Astrocyte (in vitro differentiated cells and primary cell): Measurements from ENCODE around the gene P2RY8. TPM values are rescaled to one million over a fixed set of nuclear protein-coding genes. Genes with fewer than 3 reads are reported as not detected.

Experiments used
- DNase-seq: peaks from one replicate; pipeline ENCODE4 v3.0.0-alpha.2; 2010; ENCODE audit warnings: low read depth
- FAIRE-seq: peaks from 2 replicates; lab custom pipeline; 2011; peaks lifted over from hg19 to GRCh38; lab: Jason Lieb, UNC
- H2AFZ ChIP-seq: 2 replicates; pipeline ENCODE4 v1.6.0; 2012; ENCODE audit warnings: low read depth, low read length, inconsistent platforms
- H3K27ac ChIP-seq: 2 replicates; pipeline ENCODE4 v1.5.1; 2011; ENCODE audit warnings: low read depth, low read length, inconsistent platforms
- H3K27me3 ChIP-seq: 2 replicates; pipeline ENCODE4 v1.6.0; 2011; ENCODE audit warnings: low read length, inconsistent platforms; ENCODE audit not compliant: insufficient read depth
- H3K36me3 ChIP-seq: 2 replicates; pipeline ENCODE4 v1.5.1; 2011; ENCODE audit warnings: low read length, inconsistent platforms; ENCODE audit not compliant: insufficient read depth
- H3K4me1 ChIP-seq: 2 replicates; pipeline ENCODE4 v1.5.1; 2011; ENCODE audit warnings: low read length, inconsistent platforms; ENCODE audit not compliant: insufficient read depth
- H3K4me2 ChIP-seq: 2 replicates; pipeline ENCODE4 v1.6.0; 2012; ENCODE audit warnings: low read length, inconsistent platforms
- H3K4me3 ChIP-seq: 2 replicates; pipeline ENCODE4 v1.5.1; 2011; ENCODE audit warnings: low read depth, mild to moderate bottlenecking, low read length, inconsistent platforms; ENCODE audit not compliant: insufficient read depth
- H3K79me2 ChIP-seq: 2 replicates; pipeline ENCODE4 v1.6.0; 2012; ENCODE audit warnings: mild to moderate bottlenecking, low read length, inconsistent platforms; ENCODE audit not compliant: insufficient read depth
- H3K9ac ChIP-seq: 2 replicates; pipeline ENCODE4 v1.6.0; 2012; ENCODE audit warnings: mild to moderate bottlenecking, low read length, inconsistent platforms
- H3K9me3 ChIP-seq: 2 replicates; pipeline ENCODE4 v1.5.1; 2012; ENCODE audit warnings: low read depth, mild to moderate bottlenecking, low read length, inconsistent platforms; ENCODE audit not compliant: insufficient read depth
- H4K20me1 ChIP-seq: 2 replicates; pipeline ENCODE4 v1.6.0; 2012; ENCODE audit warnings: low read length, inconsistent platforms; ENCODE audit not compliant: insufficient read depth
- H3K27ac Mint-ChIP-seq: one replicate; pipeline ENCODE4 v1.8.0; 2021; ENCODE audit warnings: mild to moderate bottlenecking, mixed read lengths; ENCODE audit not compliant: unreplicated experiment
- H3K27me3 Mint-ChIP-seq: one replicate; pipeline ENCODE4 v1.8.0; 2021; ENCODE audit warnings: low read depth, mixed read lengths; ENCODE audit not compliant: unreplicated experiment
- H3K36me3 Mint-ChIP-seq: one replicate; pipeline ENCODE4 v1.8.0; 2021; ENCODE audit warnings: low read depth, mixed read lengths; ENCODE audit not compliant: unreplicated experiment
- H3K4me1 Mint-ChIP-seq: one replicate; pipeline ENCODE4 v1.8.0; 2021; ENCODE audit warnings: low read depth, mixed read lengths; ENCODE audit not compliant: unreplicated experiment
- H3K4me3 Mint-ChIP-seq: one replicate; pipeline ENCODE4 v1.8.0; 2021; ENCODE audit warnings: mild to moderate bottlenecking, moderate library complexity, mixed read lengths; ENCODE audit not compliant: unreplicated experiment
- H3K9me3 Mint-ChIP-seq: one replicate; pipeline ENCODE4 v1.8.0; 2021; ENCODE audit warnings: mild to moderate bottlenecking, mixed read lengths; ENCODE audit not compliant: unreplicated experiment
- CTCF ChIP-seq: IDR thresholded peaks from 2 replicates; pipeline ENCODE4 v1.5.1; 2011; ENCODE audit warnings: low read depth, mild to moderate bottlenecking, inconsistent platforms, low read length, moderate library complexity; ENCODE audit not compliant: insufficient read depth
- EZH2 ChIP-seq: IDR thresholded peaks from 2 replicates; pipeline ENCODE4 v1.6.1; 2012; ENCODE audit warnings: mild to moderate bottlenecking, low read length, inconsistent platforms; ENCODE audit not compliant: insufficient read depth
- total RNA-seq: library from RNA; stranded (reverse); gene quantifications from 2 replicates; pipeline ENCODE4 v1.2.1, GENCODE V29; 2021

P2RY8 gene
- total RNA-seq, 1 donor from 2014 or later: not detected

- Histone ChIP-seq H3K36me3 (no peaks in the 10 kb centered on the region), H3K9me3 (no peaks in the 10 kb centered on the region), H3K79me2 (no peaks in the 10 kb centered on the region), H3K4me1 (peaks cover 10% of the 10 kb centered on the region), H3K9ac (no peak overlapping the region), H3K27me3 (peaks cover 11% of the 10 kb centered on the region), H3K4me2 (no peak overlapping the region), H3K4me3 (no peak overlapping the region), H2AFZ (no peak overlapping the region), H3K27ac (no peak overlapping the region), H4K20me1 (no peaks in the 10 kb centered on the region)
- Mint-ChIP-seq H3K4me3 (no peak overlapping the region), H3K27me3 (peaks cover 8% of the 10 kb centered on the region), H3K9me3 (peaks cover 5% of the 10 kb centered on the region), H3K36me3 (no peaks in the 10 kb centered on the region), H3K27ac (no peak overlapping the region), H3K4me1 (no peaks in the 10 kb centered on the region)
- DNase-seq (no peak), FAIRE-seq (no peak)
- TF ChIP-seq CTCF (no peak), EZH2 (no peak)
These were observed 72.7 kb downstream of the P2RY8 start for GRCh38 chrX:1464041-1464970.

- peaks cover 11% of the 10 kb centered on the region for H3K27me3 ChIP-seq
- no peak overlapping the region for H3K4me2 ChIP-seq
- H3K27ac Mint-ChIP-seq: no peak overlapping the region
- DNase-seq (no peak), FAIRE-seq (no peak)
- no peak overlapping the region for H3K4me3 Mint-ChIP-seq
- peaks cover 10% of the 10 kb centered on the region for H3K4me1 ChIP-seq
- no peak overlapping the region for H3K9ac ChIP-seq
- no peaks in the 10 kb centered on the region for H3K79me2 ChIP-seq
- TF ChIP-seq CTCF: no peak
- no peak for TF ChIP-seq EZH2
- H3K4me3 ChIP-seq: no peak overlapping the region
- peaks cover 8% of the 10 kb centered on the region for H3K27me3 Mint-ChIP-seq
- H3K4me1 Mint-ChIP-seq: no peaks in the 10 kb centered on the region
- no peak overlapping the region for H3K27ac ChIP-seq
- H3K36me3 Mint-ChIP-seq: no peaks in the 10 kb centered on the region
- peaks cover 5% of the 10 kb centered on the region for H3K9me3 Mint-ChIP-seq
- H3K36me3 ChIP-seq: no peaks in the 10 kb centered on the region
- no peak overlapping the region for H2AFZ ChIP-seq
- no peaks in the 10 kb centered on the region for H3K9me3 ChIP-seq
- no peaks in the 10 kb centered on the region for H4K20me1 ChIP-seq
These were observed 73.4 kb downstream of the P2RY8 start for GRCh38 chrX:1463581-1463980.
